HG03159 (cell line): ENCODE measurements around the gene KATNAL2.
"Not testable (repeated sequence)": the region's sequence is repeated elsewhere in the genome, so short reads cannot be mapped to it uniquely, and the experiment has no call there.

Experiments
- ATAC-seq: cut with Tn5 transposase; IDR thresholded peaks from one replicate; pipeline ENCODE4 v1.9.1; 2021; ENCODE audit warnings: mild to moderate bottlenecking, moderate library complexity; ENCODE audit not compliant: unreplicated experiment

KATNAL2 gene

DNA sequence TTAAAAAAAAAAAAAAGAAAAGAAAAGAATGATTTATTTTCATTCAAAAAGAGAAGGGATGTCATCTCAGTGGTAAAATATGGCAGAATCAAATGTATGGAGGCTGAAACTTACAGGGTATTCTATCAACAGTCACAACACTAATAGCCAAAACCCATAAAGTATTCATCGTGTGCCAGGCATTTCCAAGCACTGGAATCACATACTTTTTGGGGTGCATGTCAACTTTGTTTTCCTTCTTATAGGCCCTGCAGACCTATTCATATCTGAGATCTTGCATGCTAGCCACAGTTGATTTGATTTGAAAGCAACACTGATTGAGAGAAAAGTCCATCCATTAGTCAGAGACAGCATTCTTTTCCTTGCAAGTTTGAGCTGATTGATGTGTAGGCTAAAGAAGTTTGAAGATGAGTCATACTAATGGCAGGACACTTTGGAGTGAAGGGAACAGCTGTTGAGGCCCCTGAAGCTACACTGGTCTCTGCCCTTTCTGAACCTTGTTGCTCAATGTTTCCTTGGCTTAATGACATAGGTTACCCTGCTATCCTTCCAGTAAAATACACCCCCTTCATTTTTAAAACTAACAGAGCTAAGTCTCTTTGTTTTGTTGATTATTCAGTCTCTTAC, 22.0 kb downstream of the KATNAL2 start:
- ATAC-seq = no peak

GRCh38 chr18:46939998-46940571, 22.7 kb downstream of the KATNAL2 start:
- no peak for ATAC-seq

DNA sequence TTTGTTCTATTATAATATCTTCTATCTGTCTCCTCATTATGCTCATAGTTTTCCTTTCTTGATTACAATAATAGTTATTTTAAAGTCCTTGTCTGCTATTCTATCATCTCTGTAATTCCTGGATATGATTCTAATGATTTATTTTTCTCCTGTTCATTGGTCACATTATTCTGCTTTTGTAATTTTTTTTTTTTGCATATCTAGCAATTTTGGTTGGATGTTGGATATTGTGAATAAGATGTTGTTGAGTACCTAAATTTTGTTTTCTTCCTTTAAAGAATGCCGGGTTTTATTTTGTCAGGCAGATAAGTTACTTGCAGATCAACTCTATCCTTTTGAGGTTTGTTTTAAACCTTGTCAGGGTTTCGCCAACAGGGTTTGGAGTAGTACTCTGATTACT, 25.2 kb downstream of the KATNAL2 start:
- no peak for ATAC-seq

DNA sequence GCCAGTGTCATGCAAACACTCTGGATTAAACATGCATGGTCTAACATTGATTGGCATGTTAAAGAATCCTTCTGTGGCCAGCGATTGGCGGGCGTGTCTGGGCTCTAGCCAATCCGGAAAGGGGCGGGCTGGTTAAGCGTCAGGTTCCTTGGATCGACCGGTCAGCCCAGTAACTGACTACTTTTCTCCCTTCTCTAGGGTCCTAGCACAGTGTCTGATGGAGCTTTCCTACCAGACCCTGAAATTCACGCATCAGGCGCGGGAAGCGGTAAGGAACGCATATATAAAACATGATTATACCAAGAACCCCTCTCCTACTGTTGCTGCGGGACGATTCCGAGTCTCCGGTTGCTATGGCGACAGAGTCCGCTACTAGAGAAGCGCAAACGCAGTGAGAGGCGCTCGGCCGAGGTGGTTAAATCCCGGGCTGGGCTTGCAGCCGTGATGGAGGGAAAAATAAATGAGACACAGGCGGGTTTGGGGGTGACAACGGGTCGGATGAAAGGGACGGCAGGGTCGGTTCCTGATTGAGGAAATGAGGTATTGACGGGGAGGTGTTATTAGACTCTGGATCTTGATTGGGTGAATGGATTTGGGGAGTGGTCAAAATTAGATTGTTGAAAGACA, 29.4 kb downstream of the KATNAL2 start:
- peak; percentile 98 for ATAC-seq

DNA sequence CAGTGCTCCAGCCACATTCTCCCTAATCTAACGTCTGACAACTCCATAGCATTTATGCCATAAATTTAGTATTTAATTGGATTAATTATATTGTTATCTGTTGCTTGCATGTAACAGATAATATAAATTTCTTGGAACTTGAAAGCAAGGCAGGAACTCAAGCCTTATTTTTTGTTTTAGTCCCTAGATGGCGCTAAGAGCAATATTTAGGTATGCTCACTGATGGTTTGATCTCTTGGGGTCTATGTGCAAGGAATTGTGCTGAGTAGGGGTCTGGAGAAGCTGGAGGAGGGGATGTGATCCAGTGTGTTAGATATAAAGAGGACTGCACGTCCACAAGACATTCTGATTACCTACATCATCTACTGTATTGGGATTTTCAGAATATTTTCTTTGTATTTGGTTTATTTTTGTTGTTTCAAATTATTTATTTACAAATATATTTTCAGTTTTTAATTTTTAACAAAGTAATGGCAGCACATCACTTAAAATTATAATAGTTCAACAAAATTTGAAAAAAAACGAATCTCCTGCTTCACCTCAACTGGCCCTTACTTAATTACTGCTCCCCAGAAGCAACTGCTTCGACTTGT, 32.8 kb downstream of the KATNAL2 start:
- ATAC-seq = no peak

GRCh38 chr18:46953195-46953594, 35.8 kb downstream of the KATNAL2 start:
- no peak for ATAC-seq

- no peak for ATAC-seq
These were observed 40.8 kb downstream of the KATNAL2 start for GRCh38 chr18:46958209-46958608.

GRCh38 chr18:46963656-46964578, 46.5 kb downstream of the KATNAL2 start:
- not testable (repeated sequence) for ATAC-seq

GRCh38 chr18:46964579-46965293, 47.3 kb downstream of the KATNAL2 start:
- ATAC-seq = not testable (repeated sequence)

GRCh38 chr18:46966266-46966665, 48.9 kb downstream of the KATNAL2 start:
- ATAC-seq = not testable (repeated sequence)

GRCh38 chr18:46969551-46969950, 52.1 kb downstream of the KATNAL2 start:
- ATAC-seq = not testable (repeated sequence)

- ATAC-seq = not testable (repeated sequence)
These were observed 102.5 kb downstream of the KATNAL2 start for GRCh38 chr18:47019870-47020269.

- ATAC-seq = not testable (repeated sequence)
These were observed 103.4 kb downstream of the KATNAL2 start for GRCh38 chr18:47020757-47021156.

DNA sequence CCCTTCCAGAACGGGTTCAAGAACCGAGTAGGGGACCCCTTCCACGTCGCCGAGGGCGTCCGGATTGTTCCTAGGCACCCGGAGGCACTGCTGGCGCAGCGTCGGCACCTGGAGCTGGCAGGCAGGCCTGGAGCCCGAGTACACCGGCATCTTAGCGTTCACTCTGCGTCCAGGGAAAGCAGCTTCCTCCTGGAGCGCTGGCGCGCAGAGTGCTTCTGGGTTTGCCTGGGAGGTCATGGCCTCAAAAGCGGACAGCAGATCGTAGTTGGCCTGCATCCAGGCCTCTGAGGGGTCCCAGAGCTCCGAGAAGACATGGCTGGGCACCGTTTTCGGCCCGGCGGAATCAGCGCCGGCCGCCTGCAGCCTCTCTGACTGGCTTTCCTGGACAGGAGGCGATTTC, 105.4 kb downstream of the KATNAL2 start:
- not testable (repeated sequence) for ATAC-seq

DNA sequence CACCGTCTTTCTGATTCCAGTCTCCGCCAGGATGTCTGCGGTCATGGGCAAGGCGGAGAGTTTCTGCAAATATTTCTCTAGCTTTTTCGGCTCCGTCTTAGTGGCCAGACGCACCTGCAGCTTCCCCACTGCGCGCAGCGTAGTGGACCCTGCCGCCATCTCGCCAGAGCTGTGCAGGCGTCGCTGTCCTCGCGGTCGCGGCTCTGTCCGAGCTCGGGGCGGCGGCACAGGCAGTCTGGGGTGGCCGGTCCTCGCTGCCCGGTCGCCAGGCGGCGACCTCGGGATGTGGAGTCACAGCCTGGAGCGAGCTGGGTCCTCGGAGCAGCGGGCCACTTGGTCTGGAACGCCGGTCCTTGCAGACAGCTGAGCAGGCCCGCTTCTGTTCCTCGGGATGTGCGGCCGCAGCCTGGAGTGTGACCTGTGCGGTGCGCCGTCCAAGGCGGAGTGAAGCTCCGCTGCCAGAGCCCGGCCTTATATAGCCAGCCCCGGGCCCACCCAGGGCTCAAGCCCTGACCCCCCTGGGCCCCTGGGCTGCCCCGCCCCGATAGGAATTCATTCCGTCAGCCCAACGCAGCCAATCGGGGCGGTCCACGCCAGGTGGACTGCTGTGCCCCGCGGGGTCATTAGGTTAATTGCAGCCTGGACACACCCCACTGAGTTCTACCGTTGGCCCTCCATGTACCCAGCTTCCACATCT, 106.5 kb downstream of the KATNAL2 start:
- not testable (repeated sequence) for ATAC-seq

GRCh38 chr18:47025557-47026174, 108.3 kb downstream of the KATNAL2 start:
- not testable (repeated sequence) for ATAC-seq

DNA sequence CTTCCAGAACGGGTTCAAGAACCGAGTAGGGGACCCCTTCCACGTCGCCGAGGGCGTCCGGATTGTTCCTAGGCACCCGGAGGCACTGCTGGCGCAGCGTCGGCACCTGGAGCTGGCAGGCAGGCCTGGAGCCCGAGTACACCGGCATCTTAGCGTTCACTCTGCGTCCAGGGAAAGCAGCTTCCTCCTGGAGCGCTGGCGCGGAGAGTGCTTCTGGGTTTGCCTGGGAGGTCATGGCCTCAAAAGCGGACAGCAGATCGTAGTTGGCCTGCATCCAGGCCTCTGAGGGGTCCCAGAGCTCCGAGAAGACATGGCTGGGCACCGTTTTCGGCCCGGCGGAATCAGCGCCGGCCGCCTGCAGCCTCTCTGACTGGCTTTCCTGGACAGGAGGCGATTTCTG, 111.3 kb downstream of the KATNAL2 start:
- not testable (repeated sequence) for ATAC-seq

DNA sequence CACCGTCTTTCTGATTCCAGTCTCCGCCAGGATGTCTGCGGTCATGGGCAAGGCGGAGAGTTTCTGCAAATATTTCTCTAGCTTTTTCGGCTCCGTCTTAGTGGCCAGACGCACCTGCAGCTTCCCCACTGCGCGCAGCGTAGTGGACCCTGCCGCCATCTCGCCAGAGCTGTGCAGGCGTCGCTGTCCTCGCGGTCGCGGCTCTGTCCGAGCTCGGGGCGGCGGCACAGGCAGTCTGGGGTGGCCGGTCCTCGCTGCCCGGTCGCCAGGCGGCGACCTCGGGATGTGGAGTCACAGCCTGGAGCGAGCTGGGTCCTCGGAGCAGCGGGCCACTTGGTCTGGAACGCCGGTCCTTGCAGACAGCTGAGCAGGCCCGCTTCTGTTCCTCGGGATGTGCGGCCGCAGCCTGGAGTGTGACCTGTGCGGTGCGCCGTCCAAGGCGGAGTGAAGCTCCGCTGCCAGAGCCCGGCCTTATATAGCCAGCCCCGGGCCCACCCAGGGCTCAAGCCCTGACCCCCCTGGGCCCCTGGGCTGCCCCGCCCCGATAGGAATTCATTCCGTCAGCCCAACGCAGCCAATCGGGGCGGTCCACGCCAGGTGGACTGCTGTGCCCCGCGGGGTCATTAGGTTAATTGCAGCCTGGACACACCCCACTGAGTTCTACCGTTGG, 112.4 kb downstream of the KATNAL2 start:
- not testable (repeated sequence) for ATAC-seq

DNA sequence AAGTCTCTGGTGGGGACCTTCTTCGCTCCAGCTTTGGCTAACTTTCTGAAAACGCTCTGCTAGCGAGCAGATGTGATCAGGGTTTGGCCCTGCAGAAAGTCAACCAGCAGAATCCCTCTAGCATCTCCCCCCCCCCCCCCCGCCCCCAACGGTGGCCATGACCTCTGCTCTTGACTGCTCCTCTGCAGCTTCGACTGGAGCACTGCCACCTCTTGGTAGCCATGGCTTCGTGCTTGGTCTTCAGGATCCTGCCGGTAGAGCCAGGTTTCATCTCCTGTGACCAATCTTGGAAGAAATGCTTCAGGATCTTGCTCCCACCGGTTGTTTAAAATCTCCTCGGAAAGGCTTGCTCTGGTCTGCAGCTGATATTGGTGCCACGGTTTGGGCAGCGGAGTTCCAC, 113.5 kb downstream of the KATNAL2 start:
- not testable (repeated sequence) for ATAC-seq
